Measurements from ENCODE around the gene HPX.

HPX gene

GRCh38 chr11:6440906-6441358 is at the start of gene HPX:
Gene HPX, minus strand, starts transcription at chr11:6440987. Its CDS starts 24 bp downstream, at chr11:6440963.
- DNase-seq (ENCODE audit: low read depth in 2 of 2), result no peak

- no peak for DNase-seq (ENCODE audit: low read depth in 2 of 2)
These were observed 48.5 kb upstream of the HPX start for GRCh38 chr11:6489306-6489705.

- no peak for DNase-seq (ENCODE audit: low read depth in 2 of 2)
These were observed 48.0 kb upstream of the HPX start for GRCh38 chr11:6488821-6489220.

GRCh38 chr11:6488342-6488741 is 47.6 kb upstream of the HPX start:
- no peak for DNase-seq (ENCODE audit: low read depth in 2 of 2)

- no peak for DNase-seq (ENCODE audit: low read depth in 2 of 2)
These were observed 46.2 kb upstream of the HPX start for GRCh38 chr11:6486938-6487337.

- no peak for DNase-seq (ENCODE audit: low read depth in 2 of 2)
These were observed 45.5 kb upstream of the HPX start for GRCh38 chr11:6486256-6486655.

- no peak for DNase-seq (ENCODE audit: low read depth in 2 of 2)
These were observed 44.9 kb upstream of the HPX start for GRCh38 chr11:6485661-6486060.

- no peak for DNase-seq (ENCODE audit: low read depth in 2 of 2)
These were observed 42.2 kb upstream of the HPX start for GRCh38 chr11:6483015-6483414.

GRCh38 chr11:6482441-6482840 is 41.7 kb upstream of the HPX start:
- no peak for DNase-seq (ENCODE audit: low read depth in 2 of 2)

- DNase-seq (ENCODE audit: low read depth in 2 of 2), result no peak
These were observed 41.1 kb upstream of the HPX start for GRCh38 chr11:6481924-6482275.

GRCh38 chr11:6481012-6481923 is 40.5 kb upstream of the HPX start, which contains the start of the genes ARFIP2 and TIMM10B:
Gene ARFIP2, minus strand, starts transcription at chr11:6481331. Its CDS starts 910 bp downstream, at chr11:6480421.
Gene TIMM10B, plus strand, starts transcription at chr11:6481501. Its CDS starts 16 bp downstream, at chr11:6481517.
- DNase-seq (ENCODE audit: low read depth in 2 of 2), result peak; percentile 95 to 97

- no peak for DNase-seq (ENCODE audit: low read depth in 2 of 2)
These were observed 39.6 kb upstream of the HPX start for GRCh38 chr11:6480299-6480914.

GRCh38 chr11:6476571-6476970 is 35.8 kb upstream of the HPX start:
- no peak for DNase-seq (ENCODE audit: low read depth in 2 of 2)

GRCh38 chr11:6475936-6476335 is 35.1 kb upstream of the HPX start:
- no peak for DNase-seq (ENCODE audit: low read depth in 2 of 2)

GRCh38 chr11:6474806-6475500 is 34.2 kb upstream of the HPX start:
- no peak for DNase-seq (ENCODE audit: low read depth in 2 of 2)

- no peak for DNase-seq (ENCODE audit: low read depth in 2 of 2)
These were observed 33.6 kb upstream of the HPX start for GRCh38 chr11:6474413-6474792.

- DNase-seq (ENCODE audit: low read depth in 2 of 2), result peak; percentile 33 to 57
These were observed 32.9 kb upstream of the HPX start, which contains the start of gene TRIM3 for GRCh38 chr11:6473451-6474412. Gene TRIM3, minus strand, starts transcription at chr11:6473941. Its CDS starts 8,246 bp downstream, at chr11:6465695.

GRCh38 chr11:6472934-6473333 is 32.1 kb upstream of the HPX start:
- no peak for DNase-seq (ENCODE audit: low read depth in 2 of 2)

GRCh38 chr11:6469599-6469998 is 28.8 kb upstream of the HPX start:
- DNase-seq (ENCODE audit: low read depth in 2 of 2), result no peak

GRCh38 chr11:6468712-6469495 is 28.1 kb upstream of the HPX start:
- no peak for DNase-seq (ENCODE audit: low read depth in 2 of 2)

All from stimulated activated CD4-positive, alpha-beta T cell treated with anti-CD3 and anti-CD28 coated beads, Interleukin-12 subunit alpha, Interleukin-12 subunit beta, amount 100 ng/mL, for 24 hours (primary cell).